C4-2B (cell line): ENCODE results near the gene FOXD4L6.
"Not testable (repeated sequence)": the region's sequence is repeated elsewhere in the genome, so short reads cannot be mapped to it uniquely, and the experiment has no call there.

Experiments
- CTCF ChIP-seq: fragments of 450-650 bp; conservative IDR thresholded peaks from 2 replicates; pipeline ENCODE4 v1.5.1; 2017; ENCODE audit warnings: mild to moderate bottlenecking
- ZFX ChIP-seq: fragments of 450-650 bp; IDR thresholded peaks from 2 replicates; pipeline ENCODE4 v1.6.1; 2017

- not testable (repeated sequence) for TF ChIP-seq CTCF, ZFX
Observed at GRCh38 chr9:41125109-41125658, 3.3 kb downstream of the FOXD4L6 start.
